HG02610 (cell line): ENCODE measurements around the gene ATG5.
"Not testable (repeated sequence)": the region's sequence is repeated elsewhere in the genome, so short reads cannot be mapped to it uniquely, and the experiment has no call there.

Experiments
- ATAC-seq: cut with Tn5 transposase; IDR thresholded peaks from one replicate; pipeline ENCODE4 v1.9.1; 2021; ENCODE audit warnings: mild to moderate bottlenecking, moderate library complexity; ENCODE audit not compliant: unreplicated experiment

ATG5 gene

GRCh38 chr6:106315765-106316374 lies 9.7 kb downstream of the ATG5 start:
- ATAC-seq, result no peak

GRCh38 chr6:106309766-106310373 lies 15.7 kb downstream of the ATG5 start:
- no peak for ATAC-seq

GRCh38 chr6:106308985-106309384 lies 16.6 kb downstream of the ATG5 start:
- ATAC-seq, result no peak

- no peak for ATAC-seq
Observed at GRCh38 chr6:106305740-106306139, 19.8 kb downstream of the ATG5 start.

GRCh38 chr6:106300944-106301343 lies 24.6 kb downstream of the ATG5 start:
- no peak for ATAC-seq

- no peak for ATAC-seq
Observed at GRCh38 chr6:106300020-106300780, 25.4 kb downstream of the ATG5 start.

GRCh38 chr6:106293116-106293515 lies 32.4 kb downstream of the ATG5 start:
- no peak for ATAC-seq

GRCh38 chr6:106290954-106291353 lies 34.6 kb downstream of the ATG5 start:
- ATAC-seq, result no peak

GRCh38 chr6:106290032-106290431 lies 35.5 kb downstream of the ATG5 start:
- ATAC-seq, result no peak

- no peak for ATAC-seq
Observed at GRCh38 chr6:106287215-106287614, 38.3 kb downstream of the ATG5 start.

- ATAC-seq, result no peak
Observed at GRCh38 chr6:106286746-106287145, 38.8 kb downstream of the ATG5 start.

- no peak for ATAC-seq
Observed at GRCh38 chr6:106283481-106283880, 42.1 kb downstream of the ATG5 start.

GRCh38 chr6:106281661-106282060 lies 43.9 kb downstream of the ATG5 start:
- no peak for ATAC-seq

- no peak for ATAC-seq
Observed at GRCh38 chr6:106281088-106281487, 44.5 kb downstream of the ATG5 start.

GRCh38 chr6:106279179-106279578 lies 46.4 kb downstream of the ATG5 start:
- ATAC-seq, result no peak

GRCh38 chr6:106275692-106276091 lies 49.9 kb downstream of the ATG5 start:
- no peak for ATAC-seq

GRCh38 chr6:106273087-106273486 lies 52.5 kb downstream of the ATG5 start:
- ATAC-seq, result no peak

GRCh38 chr6:106272287-106272686 lies 53.3 kb downstream of the ATG5 start:
- no peak for ATAC-seq

- no peak for ATAC-seq
Observed at GRCh38 chr6:106270414-106270813, 55.1 kb downstream of the ATG5 start.

GRCh38 chr6:106269268-106269919 lies 56.2 kb downstream of the ATG5 start:
- not testable (repeated sequence) for ATAC-seq

GRCh38 chr6:106268500-106268899 lies 57.1 kb downstream of the ATG5 start:
- ATAC-seq, result not testable (repeated sequence)

GRCh38 chr6:106264433-106264832 lies 61.1 kb downstream of the ATG5 start:
- not testable (repeated sequence) for ATAC-seq
